OCI-LY1 (cell line): ENCODE measurements around the gene GPT2.

ENCODE experiments used
- EZH2 ChIP-seq: fragments of 200-600 bp; sonication (generic), shearing (Covaris generic); IDR thresholded peaks from 2 replicates; pipeline ENCODE4 v1.8.0; 2017; ENCODE audit warnings: borderline replicate concordance, mixed run types, mild to moderate bottlenecking, antibody characterized with exemption, low read length, moderate library complexity, mixed read lengths
- TF ChIP-seq, protein P1 (sequence below): fragments of 200-600 bp; sonication (generic), shearing (Covaris generic); IDR thresholded peaks from 2 replicates; pipeline ENCODE4 v1.5.1; 2017; ENCODE audit warnings: mild to moderate bottlenecking, antibody characterized with exemption, low read length, moderate library complexity, mixed read lengths

DNA sequence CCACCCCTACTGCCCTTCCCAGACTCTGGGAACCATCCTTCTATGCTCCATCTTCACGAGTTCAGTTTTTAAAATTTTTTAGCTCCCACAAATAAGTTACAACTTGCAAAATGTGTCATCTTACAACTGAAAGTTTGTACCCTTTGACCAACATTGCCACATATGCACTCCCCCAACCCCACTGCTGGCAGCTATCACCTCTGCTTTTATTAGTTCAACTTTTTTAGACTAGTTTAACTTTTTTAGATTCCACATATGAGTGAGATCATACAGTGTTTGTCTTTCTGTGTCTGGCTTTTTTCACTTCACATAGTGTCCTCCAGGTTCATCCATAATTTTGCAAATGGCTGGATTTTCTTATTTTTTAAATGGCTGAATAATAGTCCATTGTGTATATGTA is 7.7 kb downstream of the GPT2 start:
- TF ChIP-seq, protein P1, sequence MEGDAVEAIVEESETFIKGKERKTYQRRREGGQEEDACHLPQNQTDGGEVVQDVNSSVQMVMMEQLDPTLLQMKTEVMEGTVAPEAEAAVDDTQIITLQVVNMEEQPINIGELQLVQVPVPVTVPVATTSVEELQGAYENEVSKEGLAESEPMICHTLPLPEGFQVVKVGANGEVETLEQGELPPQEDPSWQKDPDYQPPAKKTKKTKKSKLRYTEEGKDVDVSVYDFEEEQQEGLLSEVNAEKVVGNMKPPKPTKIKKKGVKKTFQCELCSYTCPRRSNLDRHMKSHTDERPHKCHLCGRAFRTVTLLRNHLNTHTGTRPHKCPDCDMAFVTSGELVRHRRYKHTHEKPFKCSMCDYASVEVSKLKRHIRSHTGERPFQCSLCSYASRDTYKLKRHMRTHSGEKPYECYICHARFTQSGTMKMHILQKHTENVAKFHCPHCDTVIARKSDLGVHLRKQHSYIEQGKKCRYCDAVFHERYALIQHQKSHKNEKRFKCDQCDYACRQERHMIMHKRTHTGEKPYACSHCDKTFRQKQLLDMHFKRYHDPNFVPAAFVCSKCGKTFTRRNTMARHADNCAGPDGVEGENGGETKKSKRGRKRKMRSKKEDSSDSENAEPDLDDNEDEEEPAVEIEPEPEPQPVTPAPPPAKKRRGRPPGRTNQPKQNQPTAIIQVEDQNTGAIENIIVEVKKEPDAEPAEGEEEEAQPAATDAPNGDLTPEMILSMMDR: no peak
- no peak for TF ChIP-seq EZH2
